Psoas muscle (tissue), 8 donors: ENCODE data around the gene ZBTB38. TPM values are rescaled to one million over a fixed set of nuclear protein-coding genes. Genes with fewer than 3 reads are reported as not detected.

Experiments
- ATAC-seq, 4 donors: fragments of 200-7000 bp; cut with Tn5 transposase; one replicate each; pipeline ENCODE4 v1.9.1; 2020; ENCODE audit warnings: moderate library complexity in 3 of 4, mild to moderate bottlenecking in 2 of 4
- DNase-seq, 2 donors: peaks; one replicate each; pipeline ENCODE4 v3.0.0-alpha.2; 2020
- H3K27ac ChIP-seq: fragments of 200-600 bp; one replicate; pipeline ENCODE4 v1.8.0; 2022
- H3K27me3 ChIP-seq, 3 donors: fragments of 200-600 bp in 1 of 3; one replicate each; pipeline versions ENCODE4 v1.6.1 to v1.8.0; 2013 to 2022; ENCODE audit warnings: low read length in 2 of 3, mild to moderate bottlenecking in 2 of 3, moderate library complexity in 1 of 3; ENCODE audit not compliant: insufficient read depth in 3 of 3
- H3K36me3 ChIP-seq, 2 donors: fragments of 200-600 bp in 1 of 2; one replicate each; pipeline versions ENCODE4 v1.6.1 to v1.8.0; 2013 to 2022; ENCODE audit warnings: low read depth in 1 of 2, mild to moderate bottlenecking in 1 of 2, moderate library complexity in 1 of 2; ENCODE audit not compliant: insufficient read depth in 1 of 2
- H3K4me1 ChIP-seq: fragments of 200-600 bp; one replicate; pipeline ENCODE4 v1.8.0; 2022
- H3K4me3 ChIP-seq: fragments of 200-600 bp; one replicate; pipeline ENCODE4 v1.8.0; 2022; ENCODE audit warnings: mild to moderate bottlenecking
- H3K9me3 ChIP-seq: fragments of 200-600 bp; one replicate; pipeline ENCODE4 v1.8.0; 2022
- WGBS, 3 donors: extraction: QIAGEN DNeasy Blood & Tissue Kit; methylation state at CpG; one replicate each; pipeline versions ENCODE4 v1.1.6 to v1.1.7; 2013; 5-methylcytosine and 5-hydroxymethylcytosine counted together
- intact Hi-C, 2 donors: fragments of 100-400 bp; cut with DNase I; formaldehyde crosslinking; loops; one replicate each; pipeline versions ENCODE4 v1.11.0 to v1.14.2; 2022
- polyA plus RNA-seq, 3 donors: library from polyadenylated mRNA; stranded (reverse); fragments of 200-250 nt; gene quantifications; one replicate each; pipeline ENCODE4 v1.2.3, GENCODE V29; 2013
- total RNA-seq, 4 donors: library from RNA; stranded (reverse); fragmentation: NEBNext Ultra II Directional in 2 of 4; extraction: Animal tissue kit (Norgen Biotek cat#: 25700) in 2 of 4; gene quantifications; one replicate each; pipeline versions ENCODE4 v1.2.1 to v1.2.4, GENCODE V29; 2021 to 2023
- TF ChIP-seq, protein P1 (sequence below): fragments of 200-600 bp; IDR thresholded peaks from one replicate; pipeline ENCODE4 v1.8.0; 2022; ENCODE audit warnings: antibody characterized with exemption
- donor health status: healthy with polysubstance abuse.
- donor health status: DM: no; HTN: no; CAD: no; lungs with moderate emphysema.
- donor health status: Bipolar disorder and iron deficiency.
- donor health status: healthy.
- donor health status: DM: yes; HTN: yes; CAD: no.
- donor health status: DM: no; HTN: no; CAD: no.
- donor health status: DM: no; HTN: no; CAD: no.
- donor health status: DM: yes; HTN: yes; CAD: no.

ZBTB38 gene
- total and polyA plus RNA-seq, 7 donors: 24.2 to 212 (median 61.7) TPM

DNA sequence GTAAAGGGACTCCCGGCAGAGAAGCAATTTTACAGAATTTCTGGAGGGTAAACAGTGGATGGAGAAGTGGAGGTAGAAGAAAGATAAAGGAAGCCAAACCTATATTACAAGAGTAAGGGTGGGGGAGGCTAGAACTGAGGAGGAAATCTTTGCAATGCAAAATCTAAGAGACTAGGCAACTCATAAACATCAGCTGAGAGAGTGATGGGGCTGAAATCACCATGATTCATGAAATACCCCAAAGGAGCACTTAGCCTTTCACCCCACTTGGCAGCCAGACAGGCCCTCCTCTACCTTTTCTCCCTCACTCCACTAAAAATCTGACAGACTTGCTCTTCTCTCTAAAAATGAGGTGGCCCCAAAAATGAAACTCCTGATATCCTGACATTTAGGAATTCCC is 19.5 kb upstream of the ZBTB38 start:
- no peak for DNase-seq
- WGBS, 3 donors: 89 to 93% (median 91%) methylated on average over 1 of the region's 1 CpG
- Histone ChIP-seq H3K9me3 (no peaks in the 10 kb centered on the region), H3K4me3 (no peak overlapping the region), H3K36me3 (no peaks in the 10 kb centered on the region), H3K27ac (no peak overlapping the region), H3K27me3 (peaks cover 0 to 3% (median 0%) of the 10 kb centered on the region in 3 donors), H3K4me1 (no peaks in the 10 kb centered on the region)
- intact Hi-C loops: no loop called here
- TF ChIP-seq, protein P1, sequence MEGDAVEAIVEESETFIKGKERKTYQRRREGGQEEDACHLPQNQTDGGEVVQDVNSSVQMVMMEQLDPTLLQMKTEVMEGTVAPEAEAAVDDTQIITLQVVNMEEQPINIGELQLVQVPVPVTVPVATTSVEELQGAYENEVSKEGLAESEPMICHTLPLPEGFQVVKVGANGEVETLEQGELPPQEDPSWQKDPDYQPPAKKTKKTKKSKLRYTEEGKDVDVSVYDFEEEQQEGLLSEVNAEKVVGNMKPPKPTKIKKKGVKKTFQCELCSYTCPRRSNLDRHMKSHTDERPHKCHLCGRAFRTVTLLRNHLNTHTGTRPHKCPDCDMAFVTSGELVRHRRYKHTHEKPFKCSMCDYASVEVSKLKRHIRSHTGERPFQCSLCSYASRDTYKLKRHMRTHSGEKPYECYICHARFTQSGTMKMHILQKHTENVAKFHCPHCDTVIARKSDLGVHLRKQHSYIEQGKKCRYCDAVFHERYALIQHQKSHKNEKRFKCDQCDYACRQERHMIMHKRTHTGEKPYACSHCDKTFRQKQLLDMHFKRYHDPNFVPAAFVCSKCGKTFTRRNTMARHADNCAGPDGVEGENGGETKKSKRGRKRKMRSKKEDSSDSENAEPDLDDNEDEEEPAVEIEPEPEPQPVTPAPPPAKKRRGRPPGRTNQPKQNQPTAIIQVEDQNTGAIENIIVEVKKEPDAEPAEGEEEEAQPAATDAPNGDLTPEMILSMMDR: no peak
- ATAC-seq: no peak

DNA sequence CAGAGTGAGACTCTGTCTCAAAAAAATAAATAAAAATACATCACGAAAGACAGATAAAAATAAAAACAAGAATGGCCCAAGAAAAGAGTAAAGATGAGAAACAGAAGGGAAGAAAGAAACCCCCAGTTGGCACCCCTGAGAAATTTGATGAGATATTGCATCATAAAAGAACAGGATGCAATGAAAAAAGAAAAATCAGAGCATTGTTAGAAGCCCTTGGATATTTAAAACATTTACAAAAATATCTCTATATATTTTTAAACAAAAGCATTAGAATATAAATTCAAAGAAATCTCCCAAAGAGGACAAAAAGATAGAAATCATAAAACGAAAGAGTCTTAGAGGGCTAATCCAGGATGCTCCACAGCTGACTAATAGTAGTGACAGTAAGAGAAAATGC is 18.6 kb upstream of the ZBTB38 start:
- no peak for ATAC-seq
- Histone ChIP-seq H3K4me3 (no peak overlapping the region), H3K4me1 (no peaks in the 10 kb centered on the region), H3K9me3 (no peaks in the 10 kb centered on the region), H3K27ac (no peak overlapping the region), H3K27me3 (peaks cover 0 to 3% (median 0%) of the 10 kb centered on the region in 3 donors), H3K36me3 (no peaks in the 10 kb centered on the region)
- DNase-seq: no peak
- 91 to 92% (median 92%) methylated on average over 2 of the region's 2 CpGs for WGBS, 3 donors
- intact Hi-C loops: no loop called here
- TF ChIP-seq, protein P1: no peak

DNA sequence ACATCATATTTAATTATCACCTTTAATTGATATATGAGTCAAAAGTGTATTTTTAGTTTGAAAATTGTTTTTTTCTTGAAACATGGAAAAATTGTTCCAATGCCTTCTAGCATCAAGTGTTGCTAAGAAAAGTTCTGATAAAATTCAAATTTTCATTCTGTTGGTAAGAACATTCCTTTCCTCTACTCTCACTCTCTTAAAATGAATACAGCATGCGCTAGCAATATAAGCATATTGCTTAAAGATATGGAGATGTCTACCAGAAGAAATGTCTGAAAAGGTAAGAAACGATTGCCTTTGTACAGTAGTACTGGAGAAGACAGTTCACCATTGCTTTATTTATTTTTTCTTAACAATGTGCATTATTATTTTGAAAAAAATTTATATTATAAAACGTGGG is 17.6 kb upstream of the ZBTB38 start:
- H3K9me3 ChIP-seq: no peaks in the 10 kb centered on the region
- no peak overlapping the region for H3K4me3 ChIP-seq
- H3K27ac ChIP-seq: no peak overlapping the region
- ATAC-seq (no peak), DNase-seq (no peak)
- WGBS, 3 donors: 81 to 84% (median 83%) methylated on average over 3 of the region's 3 CpGs
- peaks cover 0 to 3% (median 0%) of the 10 kb centered on the region in 3 donors for H3K27me3 ChIP-seq
- no peaks in the 10 kb centered on the region for H3K4me1 ChIP-seq
- intact Hi-C loops: no loop called here
- TF ChIP-seq, protein P1: no peak
- no peaks in the 10 kb centered on the region for H3K36me3 ChIP-seq

DNA sequence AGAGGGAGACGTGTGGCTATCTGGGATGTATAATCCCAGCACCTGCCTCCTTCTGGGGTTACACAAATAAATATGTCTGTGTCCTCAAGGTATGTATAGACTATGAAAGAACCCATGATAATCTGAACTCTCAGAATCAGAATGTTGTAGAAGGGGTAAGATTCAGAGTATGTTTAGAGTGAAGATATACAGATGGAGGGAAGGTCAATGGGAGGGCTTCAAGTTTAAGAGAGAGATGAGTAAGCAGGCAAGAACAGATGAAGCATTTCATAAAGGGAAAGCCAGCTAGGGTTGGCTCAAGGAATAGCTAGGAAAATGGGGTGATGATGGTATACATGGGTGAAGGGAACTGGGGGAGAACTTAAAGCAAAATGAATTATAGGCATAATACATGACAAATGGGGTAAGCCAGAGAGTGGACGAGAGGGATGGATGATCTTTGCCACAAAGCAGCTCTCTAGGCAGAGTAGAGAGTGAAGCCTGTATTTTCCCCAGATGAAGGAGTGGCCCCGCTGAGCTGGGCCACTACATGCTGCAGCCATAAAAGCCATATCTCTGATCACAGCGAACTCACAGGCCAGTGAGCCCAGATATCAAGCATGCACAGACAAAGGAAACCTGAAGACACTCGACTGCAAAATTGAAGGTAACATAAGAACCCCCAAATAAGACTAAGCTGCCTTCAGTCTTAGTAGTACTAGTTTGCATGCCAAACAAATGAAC is 15.9 kb upstream of the ZBTB38 start:
- 76 to 82% (median 79%) methylated on average over 5 of the region's 5 CpGs for WGBS, 3 donors
- intact Hi-C loops: no loop called here
- Histone ChIP-seq H3K9me3 (no peaks in the 10 kb centered on the region), H3K4me1 (no peaks in the 10 kb centered on the region), H3K36me3 (no peaks in the 10 kb centered on the region), H3K27me3 (peaks cover 0 to 3% (median 0%) of the 10 kb centered on the region in 3 donors), H3K27ac (no peak overlapping the region), H3K4me3 (no peak overlapping the region)
- DNase-seq (no peak), ATAC-seq (no peak)
- TF ChIP-seq, protein P1: no peak
